ENCODE data around the gene GJC1. TPM values are rescaled to one million over a fixed set of nuclear protein-coding genes. Genes with fewer than 3 reads are reported as not detected.

Gene GJC1
- total RNA-seq, 1 donor = 21.1 TPM

DNA sequence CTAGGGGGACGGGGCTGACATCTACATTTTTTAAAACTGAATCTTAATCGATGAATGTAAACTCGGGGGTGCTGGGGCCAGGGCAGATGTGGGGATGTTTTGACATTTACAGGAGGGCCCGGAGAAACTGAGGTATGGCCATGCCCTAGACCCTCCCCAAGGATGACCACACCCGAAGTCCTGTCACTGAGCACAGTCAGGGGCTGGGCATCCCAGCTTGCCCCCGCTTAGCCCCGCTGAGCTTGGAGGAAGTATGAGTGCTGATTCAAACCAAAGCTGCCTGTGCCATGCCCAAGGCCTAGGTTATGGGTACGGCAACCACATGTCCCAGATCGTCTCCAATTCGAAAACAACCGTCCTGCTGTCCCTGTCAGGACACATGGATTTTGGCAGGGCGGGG is 49.9 kb downstream of the GJC1 start:
- TF ChIP-seq, protein P1, sequence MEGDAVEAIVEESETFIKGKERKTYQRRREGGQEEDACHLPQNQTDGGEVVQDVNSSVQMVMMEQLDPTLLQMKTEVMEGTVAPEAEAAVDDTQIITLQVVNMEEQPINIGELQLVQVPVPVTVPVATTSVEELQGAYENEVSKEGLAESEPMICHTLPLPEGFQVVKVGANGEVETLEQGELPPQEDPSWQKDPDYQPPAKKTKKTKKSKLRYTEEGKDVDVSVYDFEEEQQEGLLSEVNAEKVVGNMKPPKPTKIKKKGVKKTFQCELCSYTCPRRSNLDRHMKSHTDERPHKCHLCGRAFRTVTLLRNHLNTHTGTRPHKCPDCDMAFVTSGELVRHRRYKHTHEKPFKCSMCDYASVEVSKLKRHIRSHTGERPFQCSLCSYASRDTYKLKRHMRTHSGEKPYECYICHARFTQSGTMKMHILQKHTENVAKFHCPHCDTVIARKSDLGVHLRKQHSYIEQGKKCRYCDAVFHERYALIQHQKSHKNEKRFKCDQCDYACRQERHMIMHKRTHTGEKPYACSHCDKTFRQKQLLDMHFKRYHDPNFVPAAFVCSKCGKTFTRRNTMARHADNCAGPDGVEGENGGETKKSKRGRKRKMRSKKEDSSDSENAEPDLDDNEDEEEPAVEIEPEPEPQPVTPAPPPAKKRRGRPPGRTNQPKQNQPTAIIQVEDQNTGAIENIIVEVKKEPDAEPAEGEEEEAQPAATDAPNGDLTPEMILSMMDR (IDR thresholded peaks at IDR 0.05; ENCODE audit: insufficient read depth, low read length) = no peak
- H3K4me3 ChIP-seq (ENCODE audit: low read depth, low read length) = no peak overlapping the region
- no peak for DNase-seq (ENCODE audit: low read depth)

DNA sequence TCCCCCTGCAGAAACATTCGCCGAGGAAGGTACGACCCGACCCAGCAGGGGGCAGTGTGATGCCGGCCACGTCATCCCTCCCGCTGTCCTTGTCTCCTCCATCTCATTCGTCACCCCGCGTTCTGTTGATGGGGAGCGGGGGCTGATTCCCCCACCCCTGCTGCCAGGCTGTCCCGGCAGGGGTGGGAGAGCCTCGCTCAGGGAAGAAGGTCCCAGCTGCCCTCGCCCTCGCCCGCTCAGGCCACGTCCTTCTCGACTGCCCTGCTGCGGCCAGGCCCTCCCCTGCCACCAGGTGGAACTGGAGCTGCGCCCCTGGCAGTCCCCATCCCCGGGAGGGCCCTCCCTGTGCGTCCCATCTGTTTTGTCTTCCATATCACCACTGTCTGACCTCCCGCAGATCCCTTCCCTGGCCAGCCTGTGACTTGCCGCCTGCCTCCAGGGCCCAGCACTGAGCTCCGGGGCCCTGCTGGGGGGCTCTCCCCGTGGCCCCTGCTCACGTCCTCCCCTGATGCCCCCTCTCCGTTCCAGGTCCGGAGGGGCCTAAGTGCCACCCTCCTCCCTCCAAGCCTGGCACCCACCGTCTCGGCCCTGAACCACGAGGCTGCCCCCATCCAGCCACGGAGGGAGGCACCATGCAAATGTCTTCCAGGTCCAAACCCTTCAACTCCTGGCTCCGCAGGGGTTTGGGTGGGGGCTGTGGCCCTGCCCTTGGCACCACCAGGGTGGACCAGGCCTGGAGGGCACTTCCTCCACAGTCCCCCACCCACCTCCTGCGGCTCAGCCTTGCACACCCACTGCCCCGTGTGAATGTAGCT is 50.7 kb downstream of the GJC1 start:
- peak overlapping the region; percentile 65 for H3K4me3 ChIP-seq (ENCODE audit: low read depth, low read length)
- DNase-seq (ENCODE audit: low read depth) = peak; percentile 70
- TF ChIP-seq, protein P1 (IDR thresholded peaks at IDR 0.05; ENCODE audit: insufficient read depth, low read length) = peak; percentile 82

DNA sequence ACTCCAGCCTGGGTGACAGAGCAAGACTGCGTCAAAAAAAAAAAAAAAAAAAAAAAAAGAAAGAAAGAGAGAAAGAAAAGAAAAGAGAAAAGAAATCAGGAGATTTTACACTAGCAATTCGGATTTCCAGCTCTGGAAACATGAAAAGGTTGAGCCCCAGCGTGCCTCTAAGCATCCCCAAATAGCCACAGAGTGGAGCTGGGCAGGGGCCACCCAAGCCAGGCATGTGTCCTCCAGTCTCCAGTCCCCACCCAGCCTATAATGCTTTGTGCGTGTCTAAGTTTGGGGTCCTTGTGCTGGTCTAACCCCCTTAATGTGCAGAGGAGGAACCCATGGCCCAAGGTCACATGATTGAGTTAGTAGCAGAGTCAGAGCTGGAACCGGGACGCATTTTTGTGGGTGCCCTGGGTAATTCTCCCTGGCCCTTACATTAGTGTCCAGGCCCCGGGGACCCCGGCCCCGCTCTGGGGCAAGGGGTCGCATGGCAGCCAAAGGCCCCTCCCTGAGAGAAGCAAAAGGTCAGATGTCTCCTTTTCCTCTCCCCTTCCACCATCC is 51.4 kb downstream of the GJC1 start:
- no peak for DNase-seq (ENCODE audit: low read depth)
- H3K4me3 ChIP-seq (ENCODE audit: low read depth, low read length) = no peak overlapping the region
- TF ChIP-seq, protein P1 (IDR thresholded peaks at IDR 0.05; ENCODE audit: insufficient read depth, low read length) = no peak

DNA sequence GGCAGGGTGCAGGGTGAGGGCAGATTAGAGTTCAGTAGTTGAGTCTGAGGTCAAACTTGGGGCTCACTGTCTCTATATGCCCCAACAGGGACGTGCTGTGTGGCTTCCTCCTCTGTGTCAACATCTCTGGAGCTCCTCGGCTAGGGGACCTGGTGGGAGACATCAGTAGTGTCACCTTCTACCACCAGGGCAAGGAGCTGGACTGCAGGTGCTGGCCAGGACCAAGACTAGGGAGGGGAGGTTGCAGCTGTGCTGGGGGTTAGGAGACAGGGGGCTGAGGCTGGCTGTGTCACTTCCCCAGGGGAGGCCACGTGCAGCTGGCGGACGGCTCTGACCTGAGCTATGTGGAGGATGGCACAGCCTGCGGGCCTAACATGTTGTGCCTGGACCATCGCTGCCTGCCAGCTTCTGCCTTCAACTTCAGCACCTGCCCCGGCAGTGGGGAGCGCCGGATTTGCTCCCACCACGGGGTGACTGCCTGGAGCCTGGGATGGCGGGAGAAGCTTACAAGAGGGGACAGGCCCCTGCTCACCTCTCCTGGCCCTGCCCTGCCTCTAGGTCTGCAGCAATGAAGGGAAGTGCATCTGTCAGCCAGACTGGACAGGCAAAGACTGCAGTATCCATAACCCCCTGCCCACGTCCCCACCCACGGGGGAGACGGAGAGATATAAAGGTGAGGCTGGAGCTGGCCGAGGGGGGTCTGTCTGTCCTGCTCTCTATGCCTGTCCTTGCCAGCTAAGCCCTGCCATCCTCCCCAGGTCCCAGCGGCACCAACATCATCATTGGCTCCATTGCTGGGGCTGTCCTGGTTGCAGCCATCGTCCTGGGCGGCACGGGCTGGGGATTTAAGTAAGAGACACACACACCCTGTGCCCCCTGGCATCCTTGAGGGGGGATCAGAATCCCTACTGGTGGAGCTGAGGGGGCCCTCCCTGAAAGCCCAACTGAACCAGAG is 52.4 kb downstream of the GJC1 start:
- no peak for DNase-seq (ENCODE audit: low read depth)
- no peak overlapping the region for H3K4me3 ChIP-seq (ENCODE audit: low read depth, low read length)
- TF ChIP-seq, protein P1 (IDR thresholded peaks at IDR 0.05; ENCODE audit: insufficient read depth, low read length) = no peak

DNA sequence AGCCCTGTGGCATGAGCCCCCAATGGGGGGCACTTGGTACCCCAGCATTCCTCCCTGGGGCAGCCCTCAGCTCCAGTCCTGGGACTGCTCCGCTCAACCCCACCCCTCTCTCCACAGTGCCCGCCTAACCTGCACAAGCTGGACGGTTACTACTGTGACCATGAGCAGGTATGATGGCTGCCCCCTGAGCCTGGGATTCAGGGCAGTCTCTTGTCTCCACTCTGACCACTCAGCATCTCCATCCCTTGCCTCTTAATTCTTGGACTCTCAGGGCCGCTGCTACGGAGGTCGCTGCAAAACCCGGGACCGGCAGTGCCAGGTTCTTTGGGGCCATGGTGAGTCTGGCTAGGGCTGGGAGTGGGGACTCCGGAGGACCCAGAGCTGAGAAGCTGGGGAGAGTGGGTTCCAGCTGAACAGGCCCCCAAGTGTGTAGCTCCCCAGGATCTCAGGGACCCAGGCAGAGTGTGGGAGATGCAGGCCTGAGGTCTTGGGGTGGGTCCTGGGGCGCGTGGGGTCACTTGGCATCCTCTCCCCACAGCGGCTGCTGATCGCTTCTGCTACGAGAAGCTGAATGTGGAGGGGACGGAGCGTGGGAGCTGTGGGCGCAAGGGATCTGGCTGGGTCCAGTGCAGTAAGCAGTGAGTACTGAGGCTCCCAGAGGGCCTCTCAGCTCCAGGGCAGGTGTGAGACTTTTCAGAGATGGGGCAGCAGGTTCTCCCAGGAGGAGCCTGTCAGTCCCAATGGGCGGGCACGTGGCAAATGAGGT is 53.3 kb downstream of the GJC1 start:
- TF ChIP-seq, protein P1 (IDR thresholded peaks at IDR 0.05; ENCODE audit: insufficient read depth, low read length) = no peak
- no peak for DNase-seq (ENCODE audit: low read depth)
- H3K4me3 ChIP-seq (ENCODE audit: low read depth, low read length) = no peak overlapping the region
